Hematopoietic multipotent progenitor cell treated with erythropoietin and hydrocortisone succinate and interleukin-3 and kit ligand, for 17 days (in vitro differentiated cells): Measurements from ENCODE around the gene JAKMIP2.
"Not testable (repeated sequence)": the region's sequence is repeated elsewhere in the genome, so short reads cannot be mapped to it uniquely, and the experiment has no call there.

Experiments
- DNase-seq: peaks from one replicate; pipeline ENCODE4 v3.0.0-alpha.2; 2015; ENCODE audit warnings: low spot score

JAKMIP2 gene

DNA sequence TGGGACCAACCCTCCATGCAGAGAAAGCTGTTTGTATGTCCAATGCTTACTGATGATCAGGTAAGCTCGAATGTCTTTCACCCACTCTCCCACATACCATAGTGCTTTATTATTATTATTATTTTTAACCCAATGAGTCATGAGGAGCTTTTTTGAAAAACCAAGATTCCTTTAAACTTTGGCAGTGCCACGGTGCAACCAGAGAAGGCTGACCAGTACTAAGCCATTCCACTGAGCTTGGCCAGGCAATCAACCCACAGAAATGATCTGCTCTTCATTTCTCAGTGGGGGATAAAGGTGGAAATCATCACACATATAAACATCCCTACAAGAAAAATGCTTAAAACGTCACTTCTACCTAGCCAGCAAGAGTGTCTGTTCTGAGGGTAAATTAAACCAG lies 35.5 kb downstream of the JAKMIP2 start:
- no peak for DNase-seq

DNA sequence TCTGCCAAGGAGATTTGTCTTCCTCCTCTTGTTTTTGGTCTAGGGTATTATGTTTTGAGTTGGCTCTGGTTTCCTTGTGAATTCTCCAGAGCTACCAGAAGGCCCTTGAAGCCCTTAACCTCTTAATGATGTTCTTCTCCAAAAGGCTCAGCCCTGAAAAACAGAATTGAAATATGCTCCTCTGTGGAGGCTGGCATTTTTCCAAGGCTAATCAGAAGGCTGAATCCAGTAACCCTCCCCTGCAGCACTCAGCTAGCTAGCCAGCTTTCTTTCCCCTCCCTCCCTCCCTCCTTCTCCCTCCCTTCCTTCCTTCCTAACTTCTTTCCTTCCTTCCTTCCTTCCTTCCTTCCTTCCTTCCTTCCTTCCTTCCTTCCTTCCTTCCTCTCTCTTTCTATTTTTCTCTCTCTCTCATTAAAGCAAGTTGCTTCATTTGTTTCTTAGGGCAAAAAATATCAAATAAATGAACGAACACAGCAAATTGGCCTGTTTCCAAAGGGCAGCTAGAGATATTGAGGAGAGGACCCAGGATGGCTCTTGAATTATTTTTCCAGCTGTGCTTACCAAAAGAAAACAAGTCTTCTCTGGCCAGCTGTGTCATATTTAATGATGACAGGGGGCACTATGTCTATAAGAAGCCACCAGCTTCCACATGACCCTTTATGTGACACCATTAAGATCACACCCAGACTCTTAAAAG lies 38.7 kb downstream of the JAKMIP2 start:
- DNase-seq: no peak

DNA sequence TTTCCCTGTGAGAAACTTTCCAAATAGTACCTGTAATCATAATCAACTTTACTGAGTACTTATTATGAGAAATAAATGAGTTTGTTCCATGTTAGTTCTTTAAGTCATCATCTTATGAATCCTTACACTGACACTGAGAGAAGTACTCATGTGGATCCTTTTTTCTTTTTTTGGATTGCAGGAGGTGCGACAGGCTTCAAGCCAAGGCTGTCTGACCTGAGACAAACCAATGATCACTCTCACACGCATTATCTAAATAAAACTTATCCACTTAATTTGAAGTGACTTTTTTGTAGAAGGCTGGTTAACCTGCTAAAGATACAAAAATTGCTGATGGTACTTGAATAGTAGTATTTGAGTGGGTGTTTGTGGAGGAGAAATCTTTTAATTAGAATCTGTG lies 39.5 kb downstream of the JAKMIP2 start:
- DNase-seq: no peak

DNA sequence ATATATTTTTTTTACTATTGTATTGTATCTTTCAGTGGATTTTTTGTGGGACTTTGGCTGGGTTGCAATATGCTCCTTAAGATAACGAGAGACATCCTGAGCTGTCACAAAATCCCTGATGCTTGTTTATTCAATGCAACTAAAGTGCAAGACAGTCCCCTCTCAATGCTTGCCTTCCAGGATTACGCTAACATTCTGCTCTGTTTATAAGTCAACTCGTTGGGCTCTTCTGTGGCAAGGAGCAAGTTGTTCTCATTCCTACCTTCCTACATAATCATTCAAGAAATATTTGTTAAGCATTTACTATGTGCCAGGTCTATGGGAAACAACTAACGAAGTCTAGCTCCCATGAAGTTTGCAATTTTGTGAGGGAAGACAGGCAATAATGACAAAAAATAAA lies 40.4 kb downstream of the JAKMIP2 start:
- DNase-seq: no peak

DNA sequence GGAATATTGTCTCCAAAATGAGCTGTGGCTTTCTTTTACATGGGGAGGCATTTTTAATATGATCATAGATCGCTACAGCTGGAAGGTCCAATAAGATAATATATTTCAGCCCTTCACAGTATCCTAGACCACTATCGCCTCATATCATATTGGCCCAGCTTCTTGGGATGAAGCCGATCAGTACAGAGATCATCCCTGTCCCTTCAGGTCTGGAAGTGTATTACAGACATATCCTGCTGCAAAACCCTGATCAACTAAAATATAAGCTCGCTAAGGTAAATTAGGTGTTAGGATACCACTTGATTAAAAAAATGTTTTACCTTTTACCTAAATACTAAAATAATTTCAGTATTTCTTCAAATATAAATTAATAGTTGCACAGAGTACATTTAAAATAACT lies 41.7 kb downstream of the JAKMIP2 start:
- no peak for DNase-seq

DNA sequence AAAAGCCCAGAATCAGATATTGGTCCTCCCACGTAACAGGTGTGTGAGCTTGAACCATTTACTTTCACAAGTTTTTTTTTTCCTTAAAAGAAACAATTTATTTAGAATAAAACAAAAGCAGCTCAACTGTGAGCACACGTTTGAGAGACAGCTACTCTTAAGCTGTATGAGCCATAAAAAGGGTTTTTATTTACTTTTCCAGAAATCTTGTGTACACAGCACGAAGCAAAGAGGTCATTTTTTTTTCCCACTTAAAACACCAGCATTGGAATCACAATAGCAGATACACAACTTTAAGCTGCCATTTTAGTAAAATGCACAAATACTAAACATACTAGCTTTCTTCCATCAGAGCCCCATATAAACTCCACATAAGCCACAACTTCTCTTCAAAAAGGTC lies 44.6 kb downstream of the JAKMIP2 start:
- DNase-seq: no peak

DNA sequence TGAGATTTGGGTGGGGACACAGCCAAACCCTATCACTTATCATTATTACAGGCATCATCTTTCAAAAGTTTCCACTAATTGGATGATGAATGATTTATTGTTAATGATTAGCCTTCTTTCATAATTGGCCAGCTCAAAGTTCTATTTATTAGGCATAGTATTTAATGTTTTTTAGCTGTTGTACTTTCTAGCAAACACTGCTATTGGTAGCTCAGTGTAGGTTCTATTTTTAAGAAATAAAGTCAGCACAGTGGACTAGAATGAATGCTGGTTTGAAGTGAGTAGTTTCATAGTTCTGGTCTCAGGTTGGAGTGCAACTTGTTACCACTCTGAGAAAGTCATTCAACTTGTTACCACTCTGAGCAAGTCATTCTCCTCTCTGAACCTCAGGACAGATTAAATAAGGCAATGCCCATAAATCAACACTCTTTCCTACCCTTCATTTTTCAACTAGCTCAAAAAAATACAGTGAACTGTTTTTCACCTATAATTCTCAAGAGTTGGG lies 46.9 kb downstream of the JAKMIP2 start:
- DNase-seq: no peak

DNA sequence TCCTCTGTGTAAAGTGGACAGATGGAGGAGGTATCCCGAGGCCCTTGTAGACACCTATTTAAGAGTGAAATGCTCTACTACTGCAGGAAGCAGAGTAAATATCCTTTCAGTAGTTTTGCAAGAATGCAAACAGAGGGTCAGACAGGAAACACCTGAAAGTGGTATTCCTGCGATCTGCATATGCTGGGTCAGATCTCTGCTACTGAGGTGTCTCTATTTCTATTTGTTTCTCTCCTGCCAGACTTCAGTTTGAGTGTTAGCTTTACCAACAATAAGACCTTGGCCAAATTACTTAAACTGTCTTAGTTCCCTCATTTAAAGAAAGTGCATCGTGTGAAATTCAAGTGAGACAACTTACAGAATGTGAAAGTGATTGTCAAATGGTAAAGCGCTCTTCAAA lies 47.6 kb downstream of the JAKMIP2 start:
- no peak for DNase-seq

DNA sequence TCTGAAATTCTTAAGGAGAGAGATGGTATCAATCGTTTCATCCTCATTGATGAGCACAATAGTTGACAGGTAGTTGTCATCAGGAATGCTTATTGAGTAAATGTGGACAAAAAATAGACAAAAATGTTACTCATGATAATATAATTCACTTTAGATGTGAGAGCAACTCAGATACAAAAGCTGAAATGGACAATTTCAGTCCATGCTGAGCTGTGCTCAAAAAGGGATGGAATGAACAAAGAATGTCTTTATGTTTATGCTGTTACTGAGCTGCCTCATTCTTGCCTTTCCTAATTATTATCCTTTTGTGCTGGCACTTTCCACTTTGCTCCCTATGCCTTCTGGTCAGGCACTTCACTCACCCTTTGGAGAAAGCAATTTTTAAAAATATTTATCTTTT lies 49.5 kb downstream of the JAKMIP2 start:
- DNase-seq: no peak

DNA sequence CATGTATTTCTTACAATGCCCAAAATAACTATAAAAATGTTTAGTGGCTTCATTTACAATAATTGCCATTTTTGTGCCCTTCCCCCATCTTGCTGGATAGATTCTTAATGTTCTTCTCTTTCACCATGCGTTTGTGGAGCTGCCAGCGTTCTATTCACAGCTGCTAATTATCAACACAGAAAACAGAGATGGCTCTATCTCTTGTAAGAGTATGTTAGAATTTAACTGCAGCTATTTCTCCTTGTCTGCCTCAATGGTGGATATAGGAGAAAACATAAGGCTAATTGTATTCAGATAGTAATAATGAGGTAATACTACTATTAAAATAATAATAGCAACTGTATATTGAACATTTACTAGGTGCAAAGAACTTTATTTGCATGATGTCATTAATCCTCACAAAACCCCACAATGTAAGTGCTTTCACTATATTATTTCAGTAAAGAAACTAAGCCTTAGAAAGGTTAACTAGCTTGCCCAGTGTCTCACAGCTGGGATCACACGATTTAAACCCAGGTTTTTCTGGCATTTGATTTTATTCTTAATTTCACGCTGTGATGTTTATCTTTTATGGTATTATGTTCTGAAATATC lies 50.1 kb downstream of the JAKMIP2 start:
- no peak for DNase-seq

DNA sequence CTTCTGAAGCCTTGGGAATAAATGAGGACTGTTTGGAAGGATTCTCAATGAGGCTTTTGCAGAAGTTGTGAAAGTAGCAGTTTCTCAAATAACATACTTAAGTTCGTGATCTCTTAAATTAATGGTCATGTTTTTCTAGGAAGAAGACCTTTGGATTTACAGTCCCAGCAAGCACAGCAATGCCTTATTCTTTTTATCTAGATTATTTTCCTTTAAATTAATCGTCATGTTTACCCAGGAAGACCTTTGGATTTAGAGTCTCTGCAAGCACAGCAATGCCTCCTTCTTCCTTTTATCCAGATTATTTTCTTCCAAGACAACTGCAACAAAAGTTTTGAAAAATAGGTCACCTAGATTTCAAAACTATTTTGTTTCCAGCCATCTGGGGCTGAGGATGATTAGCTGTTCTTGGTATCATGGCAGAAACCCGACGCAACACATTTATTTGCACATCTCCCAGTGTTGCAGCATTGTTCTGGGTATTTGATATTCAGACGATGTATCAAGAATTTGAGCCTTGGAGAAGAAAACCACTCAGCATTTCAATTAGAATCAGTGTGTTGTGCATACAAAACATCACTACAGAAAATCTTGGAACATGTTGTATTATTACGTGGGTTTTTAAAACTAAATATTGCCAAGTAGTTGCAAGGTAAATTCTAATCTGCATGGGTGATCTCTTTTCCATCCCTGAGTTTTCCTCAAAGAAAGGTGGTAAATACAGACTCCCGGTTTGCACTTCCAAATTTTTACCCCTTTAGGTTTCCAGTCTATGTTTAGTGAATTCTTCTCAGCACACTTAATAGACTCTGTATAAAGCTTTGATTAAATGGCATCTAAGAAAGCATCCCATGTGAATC lies 50.9 kb downstream of the JAKMIP2 start:
- DNase-seq: no peak

DNA sequence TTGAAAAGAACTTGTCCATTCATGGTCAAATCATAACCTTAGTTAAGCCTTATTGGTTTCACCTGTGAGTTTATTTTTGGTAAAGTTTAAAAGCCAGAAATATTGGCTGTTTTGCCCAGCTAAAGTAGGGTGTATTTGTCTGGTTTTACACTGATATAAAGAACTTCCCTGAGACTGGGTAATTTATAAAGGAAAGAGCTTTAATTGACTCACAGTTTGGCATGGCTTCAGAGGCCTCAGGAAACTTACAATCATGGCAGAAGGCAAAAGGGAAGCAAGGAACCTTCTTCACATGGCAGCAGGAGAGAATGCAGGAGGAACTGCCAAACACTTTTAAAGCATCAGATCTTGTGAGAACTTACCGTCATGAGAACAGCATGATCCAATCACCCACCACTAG lies 55.3 kb downstream of the JAKMIP2 start:
- DNase-seq: no peak

DNA sequence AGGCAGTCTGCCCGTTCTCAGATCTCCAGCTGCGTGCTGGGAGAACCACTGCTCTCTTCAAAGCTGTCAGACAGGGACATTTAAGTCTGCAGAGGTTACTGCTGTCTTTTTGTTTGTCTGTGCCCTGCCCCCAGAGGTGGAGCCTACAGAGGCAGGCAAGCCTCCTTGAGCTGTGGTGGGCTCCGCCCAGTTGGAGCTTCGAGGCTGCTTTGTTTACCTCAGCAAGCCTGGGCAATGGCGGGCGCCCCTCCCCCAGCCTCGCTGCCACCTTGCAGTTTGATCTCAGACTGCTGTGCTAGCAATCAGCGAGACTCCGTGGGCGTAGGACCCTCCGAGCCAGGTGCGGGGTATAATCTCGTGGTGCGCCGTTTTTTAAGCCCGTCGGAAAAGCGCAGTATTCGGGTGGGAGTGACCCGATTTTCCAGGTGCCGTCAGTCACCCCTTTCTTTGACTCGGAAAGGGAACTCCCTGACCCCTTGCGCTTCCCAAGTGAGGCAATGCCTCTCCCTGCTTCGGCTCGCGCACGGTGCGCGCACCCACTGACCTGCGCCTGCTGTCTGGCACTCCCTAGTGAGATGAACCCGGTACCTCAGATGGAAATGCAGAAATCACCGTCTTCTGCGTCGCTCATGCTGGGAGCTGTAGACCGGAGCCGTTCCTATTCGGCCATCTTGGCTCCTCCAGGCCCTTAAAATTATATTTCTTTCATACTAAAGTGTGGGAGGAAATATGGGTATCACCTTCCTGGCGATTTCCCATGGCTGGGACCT lies 61.2 kb downstream of the JAKMIP2 start:
- DNase-seq: not testable (repeated sequence)

DNA sequence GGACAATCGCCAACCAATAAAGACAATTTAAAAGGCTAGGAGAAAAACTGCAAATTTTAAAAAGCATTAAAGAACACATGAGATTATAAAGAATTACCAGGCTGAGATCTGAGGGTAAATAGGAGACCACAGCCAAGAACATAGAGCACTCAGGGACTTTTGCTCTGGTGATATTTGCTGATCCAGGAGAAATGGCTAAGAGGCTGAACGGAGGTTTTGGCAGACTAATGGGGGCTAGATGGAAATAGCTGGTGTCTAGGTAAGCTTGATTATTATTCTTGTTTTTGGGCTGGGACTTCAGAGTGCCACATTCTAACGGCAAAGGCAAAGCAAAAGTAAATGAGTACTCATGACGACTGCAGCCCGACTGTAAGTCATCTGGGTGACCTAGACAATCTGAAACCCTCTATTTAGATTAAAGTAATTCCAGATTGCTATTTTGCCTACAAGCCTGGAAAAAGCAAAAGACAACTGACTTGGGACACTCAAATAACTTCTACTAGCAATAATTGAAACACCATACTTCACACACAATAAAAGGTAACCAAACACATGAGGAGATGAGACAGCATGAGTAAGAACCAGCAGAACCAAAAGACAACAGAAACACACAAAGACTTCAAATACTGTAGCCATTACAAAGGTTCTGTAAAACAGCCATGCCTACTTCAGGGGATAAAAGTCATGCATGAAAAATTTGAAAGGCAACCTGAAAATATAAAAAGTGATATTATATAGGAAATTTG lies 68.8 kb downstream of the JAKMIP2 start:
- DNase-seq: no peak

DNA sequence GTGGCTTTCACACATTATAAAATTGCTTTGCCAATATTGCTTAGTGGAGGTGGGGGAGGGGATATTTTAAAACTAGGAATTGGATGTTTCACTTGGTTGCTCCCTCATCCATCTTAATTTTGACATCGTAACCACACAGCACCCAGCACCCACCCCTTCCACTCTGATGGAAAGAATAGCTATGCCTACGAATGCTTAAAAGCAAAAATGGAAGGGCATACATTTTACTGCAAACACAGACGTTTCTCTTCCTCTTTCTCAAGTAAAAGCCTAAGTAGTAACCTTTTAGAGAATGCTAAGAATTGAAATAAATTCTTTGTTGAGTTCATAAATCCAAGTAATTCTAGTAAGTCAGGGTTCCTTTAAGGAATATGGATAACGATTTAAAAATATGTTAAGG lies 69.9 kb downstream of the JAKMIP2 start:
- no peak for DNase-seq

DNA sequence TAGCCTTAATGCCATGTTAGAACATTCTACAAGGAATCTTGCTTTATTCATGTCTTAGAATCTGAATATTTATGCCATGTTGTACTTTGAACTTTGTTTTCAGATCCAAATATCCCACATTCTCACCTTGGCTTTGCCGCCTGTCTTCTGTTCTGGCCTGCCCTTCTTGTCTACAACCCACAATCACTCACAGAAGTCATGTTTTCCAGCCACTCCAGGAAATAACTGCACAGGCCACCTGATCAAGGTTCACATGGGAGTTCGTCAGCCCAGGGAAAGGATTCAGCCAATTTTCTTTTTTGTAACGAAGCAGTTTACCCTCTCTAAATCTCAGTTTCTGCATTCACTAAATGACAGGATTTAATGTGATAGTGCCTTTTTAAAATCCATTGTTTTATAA lies 70.5 kb downstream of the JAKMIP2 start:
- no peak for DNase-seq

DNA sequence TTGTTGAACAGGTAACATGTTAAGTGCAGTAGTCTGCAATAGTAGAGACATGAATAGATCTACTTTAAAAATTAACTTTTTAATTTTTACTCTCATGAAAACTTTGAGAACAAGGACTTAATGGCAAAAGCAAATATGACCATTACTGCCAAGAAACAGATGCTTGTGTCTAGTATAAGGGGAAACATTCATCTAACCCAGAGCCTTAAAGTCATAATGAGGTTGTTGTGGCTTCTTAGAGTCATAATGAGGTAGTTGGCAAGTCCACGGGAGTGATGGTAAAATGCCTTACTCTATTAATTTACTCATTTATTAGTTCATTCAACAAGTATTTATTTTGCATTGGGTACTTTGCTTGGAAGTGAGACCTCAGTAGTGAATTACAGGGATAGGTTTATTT lies 71.5 kb downstream of the JAKMIP2 start:
- no peak for DNase-seq

DNA sequence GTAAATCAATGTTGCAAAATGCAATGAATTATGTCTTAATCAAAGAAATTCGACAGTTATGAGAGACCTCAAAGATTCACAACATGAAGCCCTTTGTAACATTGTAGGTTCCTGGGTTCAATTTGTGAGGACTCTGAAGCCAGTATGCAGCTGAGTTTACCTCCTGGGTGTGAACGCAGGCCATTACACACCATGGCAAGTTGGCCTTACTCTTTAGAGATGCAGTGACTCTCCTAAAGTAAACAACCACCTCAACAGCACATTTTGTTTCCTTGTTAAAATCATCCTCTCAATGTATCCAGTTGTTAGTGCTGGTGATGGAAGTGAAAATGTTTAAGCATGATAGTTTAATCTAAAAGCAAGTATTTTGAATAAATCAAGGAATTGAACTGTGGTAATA lies 73.8 kb downstream of the JAKMIP2 start:
- DNase-seq: no peak

DNA sequence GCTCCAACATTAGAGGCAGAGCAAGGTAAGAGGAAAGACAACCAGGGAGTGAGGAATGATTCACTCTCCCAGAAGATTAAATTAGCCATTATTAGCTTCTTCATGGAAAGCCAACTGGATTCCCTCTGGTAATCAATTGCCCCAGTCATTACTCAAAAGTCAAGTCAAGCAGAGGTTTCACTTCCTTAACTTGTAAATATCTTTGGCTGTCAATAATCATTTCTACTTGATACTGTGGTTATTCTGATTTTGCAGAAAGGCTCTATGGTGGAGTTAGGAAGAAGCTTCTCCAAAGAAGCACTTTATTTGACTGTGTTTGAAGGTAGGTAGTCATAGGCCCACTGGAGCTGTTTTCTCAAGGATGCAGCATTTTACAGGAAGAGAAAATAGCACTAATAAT lies 78.0 kb downstream of the JAKMIP2 start:
- no peak for DNase-seq

DNA sequence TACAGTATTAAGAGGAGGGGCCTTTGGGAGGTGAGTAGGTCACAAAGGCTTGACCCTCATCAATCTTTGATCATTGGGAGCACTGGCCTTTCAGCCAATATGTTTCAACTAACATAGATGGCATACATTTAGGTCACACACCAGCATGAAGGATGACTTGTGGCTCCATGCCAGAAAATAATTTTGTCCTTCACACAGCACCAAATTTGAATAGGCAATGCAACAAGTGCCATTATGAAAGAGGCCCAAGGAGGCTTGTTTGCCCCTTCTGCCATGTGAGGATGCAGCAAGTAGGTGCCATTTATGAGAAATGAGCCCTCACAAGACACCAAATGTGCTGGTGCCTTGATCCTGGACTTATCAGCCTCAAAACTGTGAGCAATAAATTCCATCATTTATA lies 81.1 kb downstream of the JAKMIP2 start:
- DNase-seq: no peak

DNA sequence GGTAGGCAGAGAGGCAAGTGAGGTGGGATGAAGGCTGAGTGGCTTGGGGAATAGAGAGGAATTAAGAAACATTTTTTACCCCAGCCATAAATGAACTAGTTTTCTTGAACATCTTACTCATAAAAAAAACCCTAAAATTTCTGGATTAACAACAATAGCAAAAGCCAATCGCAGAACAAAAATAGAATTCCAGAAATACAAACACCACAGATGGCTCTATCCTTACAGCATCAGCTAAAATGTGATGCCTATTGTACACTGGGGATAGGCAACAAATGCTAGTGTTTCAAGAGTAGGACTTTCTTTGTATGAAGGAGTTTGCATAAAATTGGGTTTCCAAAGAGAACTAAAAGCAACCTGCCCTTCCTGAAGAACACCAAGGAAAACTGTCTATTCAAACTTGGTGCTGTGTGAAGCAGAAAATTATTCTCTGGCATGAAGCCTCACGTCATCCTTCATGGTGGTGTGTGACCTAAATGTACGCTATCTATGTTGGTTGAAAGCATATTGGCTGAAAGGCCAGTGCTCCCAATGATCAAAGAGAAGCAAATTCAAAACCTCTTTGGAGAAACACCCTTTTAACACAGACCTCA lies 82.9 kb downstream of the JAKMIP2 start:
- DNase-seq: no peak
